Measurements from ENCODE around the gene GPR35.

Gene GPR35

DNA sequence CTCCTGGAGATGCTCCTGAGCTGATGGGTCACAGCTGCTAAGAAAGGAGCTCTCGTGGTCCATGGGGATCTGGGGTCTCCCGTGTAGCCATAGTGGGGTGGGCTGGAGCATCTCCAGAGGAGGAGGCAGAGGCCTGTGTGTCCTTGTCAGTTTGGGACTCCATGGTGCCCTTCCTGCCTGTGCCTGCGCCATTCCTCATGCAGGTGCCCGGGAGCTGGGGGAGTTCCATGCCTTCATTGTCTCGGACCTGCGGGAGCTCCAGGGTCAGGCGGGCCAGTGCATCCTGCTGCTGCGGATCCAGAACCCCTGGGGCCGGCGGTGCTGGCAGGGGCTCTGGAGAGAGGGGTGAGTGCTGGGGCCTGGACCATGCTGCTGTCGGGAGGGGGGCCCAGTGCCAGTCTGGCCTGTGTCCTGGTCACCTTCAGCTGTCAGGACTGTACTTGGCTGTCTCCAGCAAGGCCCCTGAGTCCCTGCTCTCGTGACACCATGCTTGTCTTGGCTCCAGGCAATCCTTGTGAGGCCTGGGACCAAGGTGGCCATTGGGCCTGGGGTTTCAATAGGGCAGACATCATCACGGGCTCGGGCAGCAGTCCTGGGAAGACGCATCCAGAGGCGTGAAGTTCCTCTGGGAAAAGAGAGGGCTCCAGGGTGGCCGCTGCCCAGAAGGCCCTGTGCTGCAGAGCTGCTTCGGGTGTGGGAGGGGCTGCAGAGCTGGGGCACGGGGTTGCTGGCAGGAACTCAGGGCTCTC is 31.4 kb upstream of the GPR35 start:
- FAIRE-seq, result no peak
- TF ChIP-seq, protein P1, sequence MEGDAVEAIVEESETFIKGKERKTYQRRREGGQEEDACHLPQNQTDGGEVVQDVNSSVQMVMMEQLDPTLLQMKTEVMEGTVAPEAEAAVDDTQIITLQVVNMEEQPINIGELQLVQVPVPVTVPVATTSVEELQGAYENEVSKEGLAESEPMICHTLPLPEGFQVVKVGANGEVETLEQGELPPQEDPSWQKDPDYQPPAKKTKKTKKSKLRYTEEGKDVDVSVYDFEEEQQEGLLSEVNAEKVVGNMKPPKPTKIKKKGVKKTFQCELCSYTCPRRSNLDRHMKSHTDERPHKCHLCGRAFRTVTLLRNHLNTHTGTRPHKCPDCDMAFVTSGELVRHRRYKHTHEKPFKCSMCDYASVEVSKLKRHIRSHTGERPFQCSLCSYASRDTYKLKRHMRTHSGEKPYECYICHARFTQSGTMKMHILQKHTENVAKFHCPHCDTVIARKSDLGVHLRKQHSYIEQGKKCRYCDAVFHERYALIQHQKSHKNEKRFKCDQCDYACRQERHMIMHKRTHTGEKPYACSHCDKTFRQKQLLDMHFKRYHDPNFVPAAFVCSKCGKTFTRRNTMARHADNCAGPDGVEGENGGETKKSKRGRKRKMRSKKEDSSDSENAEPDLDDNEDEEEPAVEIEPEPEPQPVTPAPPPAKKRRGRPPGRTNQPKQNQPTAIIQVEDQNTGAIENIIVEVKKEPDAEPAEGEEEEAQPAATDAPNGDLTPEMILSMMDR (IDR thresholded peaks at IDR 0.05; ENCODE audit: insufficient read depth, missing control alignments), result no peak
- no peak for DNase-seq (ENCODE audit: insufficient read length, low spot score)

DNA sequence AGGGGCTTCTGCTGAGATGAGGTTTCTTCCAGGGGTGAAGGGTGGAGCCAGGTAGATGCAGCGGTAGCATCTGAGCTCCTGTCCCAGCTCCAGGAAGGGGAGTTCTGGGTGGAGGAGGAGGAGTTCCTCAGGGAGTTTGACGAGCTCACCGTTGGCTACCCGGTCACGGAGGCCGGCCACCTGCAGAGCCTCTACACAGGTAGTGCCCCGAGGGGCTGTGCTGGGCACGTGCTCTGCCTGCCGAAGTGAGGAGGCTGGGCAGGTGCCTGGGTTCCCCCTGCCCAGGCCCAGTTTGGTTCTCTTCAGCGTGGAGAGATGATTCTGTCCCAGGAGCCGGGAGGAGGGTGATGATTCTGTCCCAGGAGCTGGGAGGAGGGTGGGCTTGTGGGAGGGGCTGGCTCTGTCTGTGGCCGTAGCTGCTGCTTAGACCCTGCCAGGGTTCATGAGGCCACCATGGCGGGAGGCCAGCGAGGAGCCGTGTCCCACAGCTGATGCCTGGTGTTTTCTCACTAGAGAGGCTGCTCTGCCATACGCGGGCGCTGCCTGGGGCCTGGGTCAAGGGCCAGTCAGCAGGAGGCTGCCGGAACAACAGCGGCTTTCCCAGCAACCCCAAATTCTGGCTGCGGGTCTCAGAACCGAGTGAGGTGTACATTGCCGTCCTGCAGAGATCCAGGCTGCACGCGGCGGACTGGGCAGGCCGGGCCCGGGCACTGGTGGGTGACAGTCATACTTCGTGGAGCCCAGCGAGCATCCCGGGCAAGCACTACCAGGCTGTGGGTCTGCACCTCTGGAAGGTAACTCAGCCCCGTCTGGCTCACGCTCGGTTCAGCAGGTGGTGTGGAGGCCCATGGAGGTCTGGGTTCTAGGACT is 30.5 kb upstream of the GPR35 start:
- TF ChIP-seq, protein P1 (IDR thresholded peaks at IDR 0.05; ENCODE audit: insufficient read depth, missing control alignments), result no peak
- no peak for DNase-seq (ENCODE audit: insufficient read length, low spot score)
- no peak for FAIRE-seq

DNA sequence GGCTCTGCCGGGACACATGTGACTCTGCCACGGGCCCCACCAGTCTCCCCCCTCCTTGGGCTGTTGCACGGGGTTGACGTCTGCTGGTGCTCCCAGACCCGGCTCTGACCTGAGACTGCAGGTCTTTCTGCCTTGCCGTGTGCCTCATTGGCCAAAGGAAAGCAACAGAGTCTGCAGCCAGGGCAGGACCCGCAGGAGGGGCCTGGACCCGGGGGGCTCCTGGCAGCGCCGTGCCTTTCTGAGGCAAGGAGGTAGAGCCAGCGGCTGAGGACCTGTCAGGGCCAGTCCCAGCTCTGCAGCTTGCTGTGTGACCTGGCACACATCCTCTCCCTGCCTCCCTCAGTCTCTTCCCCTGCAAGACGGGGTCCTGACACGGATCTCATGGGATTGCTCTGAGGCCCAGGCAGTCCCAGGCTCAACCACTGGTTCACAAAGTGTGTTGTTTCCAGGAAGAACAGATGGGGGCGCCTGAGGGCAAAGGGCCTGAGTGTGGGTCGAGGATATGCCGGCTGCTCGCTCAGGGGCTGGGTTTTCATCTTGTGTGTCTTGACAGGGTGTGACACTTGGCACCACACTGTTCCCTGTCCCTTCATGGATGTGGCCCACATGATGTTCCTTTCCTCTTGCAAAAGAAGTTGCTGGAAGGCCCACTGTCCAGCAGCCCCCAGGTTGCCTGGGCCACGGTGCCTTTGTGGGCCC is 29.8 kb upstream of the GPR35 start:
- peak; percentile 61 for DNase-seq (ENCODE audit: insufficient read length, low spot score)
- no peak for FAIRE-seq
- TF ChIP-seq, protein P1 (IDR thresholded peaks at IDR 0.05; ENCODE audit: insufficient read depth, missing control alignments), result peak; percentile 20

DNA sequence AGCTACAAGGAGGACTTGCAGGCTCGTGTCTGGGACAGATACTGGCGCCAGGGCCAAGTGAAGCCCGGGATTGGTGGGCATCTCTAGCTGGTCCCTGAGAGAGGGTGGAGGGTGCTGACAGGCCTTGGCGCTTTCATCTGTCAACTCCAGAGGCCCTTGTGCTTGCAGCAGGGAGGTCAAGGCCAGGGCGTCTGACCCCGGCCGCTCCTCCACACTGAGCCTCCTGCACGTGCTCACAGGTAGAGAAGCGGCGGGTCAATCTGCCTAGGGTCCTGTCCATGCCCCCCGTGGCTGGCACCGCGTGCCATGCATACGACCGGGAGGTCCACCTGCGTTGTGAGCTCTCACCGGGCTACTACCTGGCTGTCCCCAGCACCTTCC is 29.2 kb upstream of the GPR35 start:
- DNase-seq (ENCODE audit: insufficient read length, low spot score), result no peak
- no peak for FAIRE-seq
- TF ChIP-seq, protein P1 (IDR thresholded peaks at IDR 0.05; ENCODE audit: insufficient read depth, missing control alignments), result no peak

DNA sequence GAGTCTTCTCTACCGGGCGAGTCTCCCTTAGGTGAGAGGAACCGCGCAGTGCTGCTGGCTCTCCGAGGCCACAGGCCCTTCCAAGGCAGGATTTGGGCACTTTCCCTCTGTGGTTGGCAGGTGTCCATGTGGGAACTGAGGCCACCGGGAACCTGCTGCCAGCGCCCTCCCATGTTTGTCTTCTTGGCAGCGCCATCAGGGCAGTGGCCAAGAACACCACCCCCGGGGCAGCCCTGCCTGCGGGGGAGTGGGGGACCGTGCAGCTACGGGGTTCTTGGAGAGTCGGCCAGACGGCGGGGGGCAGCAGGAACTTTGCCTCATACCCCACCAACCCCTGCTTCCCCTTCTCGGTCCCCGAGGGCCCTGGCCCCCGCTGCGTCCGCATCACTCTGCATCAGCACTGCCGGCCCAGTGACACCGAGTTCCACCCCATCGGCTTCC is 28.8 kb upstream of the GPR35 start:
- FAIRE-seq (no peak), DNase-seq (ENCODE audit: insufficient read length, low spot score) (no peak)
- TF ChIP-seq, protein P1 (IDR thresholded peaks at IDR 0.05; ENCODE audit: insufficient read depth, missing control alignments), result no peak

DNA sequence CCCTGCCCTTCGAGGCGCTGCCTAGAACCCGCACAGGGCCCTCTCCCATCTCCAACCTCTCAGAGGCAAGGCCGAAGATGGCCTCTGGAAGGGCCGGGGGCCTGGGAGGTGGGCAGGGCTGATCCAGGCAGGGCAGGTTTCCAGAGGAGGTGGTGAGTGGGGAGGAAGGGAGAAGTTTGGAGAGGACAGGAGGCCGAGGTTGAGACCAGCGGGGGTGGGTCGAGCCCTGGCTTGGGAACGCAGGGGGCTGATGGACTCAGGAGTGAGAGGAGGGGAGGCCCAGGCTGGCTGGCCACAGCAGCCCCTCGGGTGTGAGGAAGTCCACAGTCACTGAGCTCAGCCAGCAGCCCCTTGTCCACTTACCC is 28.2 kb upstream of the GPR35 start:
- TF ChIP-seq, protein P1 (IDR thresholded peaks at IDR 0.05; ENCODE audit: insufficient read depth, missing control alignments), result no peak
- no peak for DNase-seq (ENCODE audit: insufficient read length, low spot score)
- no peak for FAIRE-seq

Data from D721Med (cell line).